NCI-H146 treated with DMSO at 0.1 percent for 48 hours (cell line): ENCODE measurements around the gene THBS1.

Experiments
- DNase-seq: peaks from one replicate; lab custom pipeline; 2025; ENCODE audit not compliant: unreplicated experiment; lab: John Stamatoyannopoulos, UW

Gene THBS1

GRCh38 chr15:39580485-39581241 lies at the start of gene THBS1:
Gene THBS1 (plus strand): TSS chr15:39581079. CDS start chr15:39581858, 779 bp downstream.
- DNase-seq: no peak

- no peak for DNase-seq
Measured at GRCh38 chr15:39534996-39535395, 45.9 kb upstream of the THBS1 start.

GRCh38 chr15:39535466-39535865 lies 45.4 kb upstream of the THBS1 start:
- no peak for DNase-seq

- no peak for DNase-seq
Measured at GRCh38 chr15:39538936-39539335, 41.9 kb upstream of the THBS1 start.

GRCh38 chr15:39539466-39539865 lies 41.4 kb upstream of the THBS1 start:
- no peak for DNase-seq

GRCh38 chr15:39539973-39540558 lies 40.8 kb upstream of the THBS1 start:
- no peak for DNase-seq

- DNase-seq: no peak
Measured at GRCh38 chr15:39542385-39543065, 38.4 kb upstream of the THBS1 start.

- DNase-seq: no peak
Measured at GRCh38 chr15:39543651-39544050, 37.2 kb upstream of the THBS1 start.

- DNase-seq: no peak
Measured at GRCh38 chr15:39546842-39547241, 34.0 kb upstream of the THBS1 start.

GRCh38 chr15:39548561-39548960 lies 32.3 kb upstream of the THBS1 start:
- no peak for DNase-seq

- DNase-seq: no peak
Measured at GRCh38 chr15:39549912-39550311, 31.0 kb upstream of the THBS1 start.

- no peak for DNase-seq
Measured at GRCh38 chr15:39551476-39551875, 29.4 kb upstream of the THBS1 start.

- no peak for DNase-seq
Measured at GRCh38 chr15:39552556-39552955, 28.3 kb upstream of the THBS1 start.

GRCh38 chr15:39553947-39554693 lies 26.8 kb upstream of the THBS1 start:
- DNase-seq: no peak

- DNase-seq: no peak
Measured at GRCh38 chr15:39554746-39555387, 26.0 kb upstream of the THBS1 start.

- DNase-seq: no peak
Measured at GRCh38 chr15:39555885-39556284, 25.0 kb upstream of the THBS1 start.

GRCh38 chr15:39556461-39556860 lies 24.4 kb upstream of the THBS1 start:
- DNase-seq: no peak

- no peak for DNase-seq
Measured at GRCh38 chr15:39558421-39558820, 22.5 kb upstream of the THBS1 start.

- DNase-seq: no peak
Measured at GRCh38 chr15:39564972-39565665, 15.8 kb upstream of the THBS1 start.

GRCh38 chr15:39565851-39566250 lies 15.0 kb upstream of the THBS1 start:
- no peak for DNase-seq
